AG04450 (cell line): Measurements from ENCODE around the gene MAPK8IP2. TPM values are rescaled to one million over a fixed set of nuclear protein-coding genes. Genes with fewer than 3 reads are reported as not detected.
"Not testable (repeated sequence)": the region's sequence is repeated elsewhere in the genome, so short reads cannot be mapped to it uniquely, and the experiment has no call there.

Source experiments
- CTCF ChIA-PET: fragments of 300-600, 350-600 bp; formaldehyde crosslinking; extraction: SDS; loops from one replicate; lab custom pipeline; 2022; ENCODE audit warnings: antibody characterized with exemption, inconsistent platforms; lab: Charles Lee
- POLR2A ChIA-PET: fragments of 350-600 bp; formaldehyde crosslinking; extraction: SDS; loops from one replicate; lab custom pipeline; 2021; ENCODE audit warnings: antibody characterized with exemption, inconsistent platforms; lab: Yijun Ruan, JAX
- DNase-seq: peaks from one replicate; pipeline ENCODE4 v3.0.0-alpha.2; 2011; ENCODE audit warnings: low read depth, low spot score
- H3K27ac ChIP-seq: one replicate; pipeline ENCODE4 v1.5.1; 2012; ENCODE audit warnings: low read depth, low read length, control low read depth
- H3K27me3 ChIP-seq: one replicate; pipeline ENCODE4 v1.6.0; 2012; ENCODE audit warnings: low read length; ENCODE audit not compliant: control insufficient read depth, insufficient read depth
- H3K4me3 ChIP-seq: 2 replicates; pipeline ENCODE4 v1.5.1; 2011; ENCODE audit warnings: mild to moderate bottlenecking, low read depth, low read length, control low read depth
- H3K9me3 ChIP-seq: 2 replicates; pipeline ENCODE4 v1.5.1; 2012; ENCODE audit warnings: low read length; ENCODE audit not compliant: control insufficient read depth, insufficient read depth
- CTCF ChIP-seq: IDR thresholded peaks from 2 replicates; pipeline ENCODE4 v1.5.1; 2011; ENCODE audit warnings: low read depth, low read length, control low read depth, inconsistent platforms
- polyA plus RNA-seq: library from polyadenylated mRNA; depleted of rRNA; stranded (reverse); fragments of >200 nt; gene quantifications from 2 replicates; pipeline ENCODE4 v1.2.3, GENCODE V29; 2011

MAPK8IP2 gene
- polyA plus RNA-seq, 1 experiment, result 0.16 TPM

DNA sequence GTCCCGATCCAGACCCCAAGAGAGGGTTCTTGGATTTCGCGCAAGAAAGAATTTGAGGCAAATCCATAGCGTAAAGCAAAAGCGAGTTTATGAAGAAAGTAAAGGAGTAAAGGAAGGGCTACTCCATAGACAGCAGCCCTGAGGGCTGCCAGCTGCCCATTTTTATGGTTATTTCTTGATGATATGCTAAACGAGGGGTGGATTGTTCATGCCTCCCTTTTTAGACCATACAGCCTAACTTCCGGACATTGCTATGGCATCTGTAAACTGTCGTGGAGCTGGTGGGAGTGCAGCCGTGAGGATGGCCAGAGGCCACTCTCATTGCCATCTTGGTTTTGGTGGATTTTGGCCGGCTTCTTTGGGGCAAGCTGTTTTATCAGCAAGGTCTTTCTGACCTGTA is 52.7 kb downstream of the MAPK8IP2 start:
- H3K9me3 ChIP-seq, result peaks cover 4% of the 10 kb centered on the region; the same call in 1 of the 2 replicates
- no peak for TF ChIP-seq CTCF
- CTCF ChIA-PET, result no interaction called here
- H3K4me3 ChIP-seq, result no peak overlapping the region
- no peak overlapping the region for H3K27ac ChIP-seq
- POLR2A ChIA-PET, result no interaction called here
- no peaks in the 10 kb centered on the region for H3K27me3 ChIP-seq
- DNase-seq, result no peak

DNA sequence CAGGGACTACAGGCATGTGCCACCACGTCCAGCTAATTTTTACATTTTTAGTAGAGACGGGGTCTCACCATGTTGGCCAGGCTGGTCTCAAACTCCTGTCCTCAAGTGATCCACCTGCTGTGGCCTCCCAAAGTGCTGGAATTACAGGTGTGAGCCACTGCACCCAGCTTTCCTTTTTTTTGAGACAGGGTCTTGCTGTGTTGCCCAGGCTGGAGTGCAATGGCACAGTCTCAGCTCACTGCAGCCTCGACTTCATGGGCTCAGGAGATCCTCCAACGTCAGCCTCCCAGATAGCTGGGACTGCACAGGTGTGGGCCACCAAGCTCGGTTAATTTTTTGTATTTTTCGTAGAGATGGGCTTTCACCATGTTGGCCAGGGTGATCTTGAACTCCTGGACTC is 54.1 kb downstream of the MAPK8IP2 start:
- CTCF ChIA-PET, H3K9me3 ChIP-seq, DNase-seq, H3K27me3 ChIP-seq, H3K27ac ChIP-seq, POLR2A ChIA-PET, H3K4me3 ChIP-seq: not testable (repeated sequence)

DNA sequence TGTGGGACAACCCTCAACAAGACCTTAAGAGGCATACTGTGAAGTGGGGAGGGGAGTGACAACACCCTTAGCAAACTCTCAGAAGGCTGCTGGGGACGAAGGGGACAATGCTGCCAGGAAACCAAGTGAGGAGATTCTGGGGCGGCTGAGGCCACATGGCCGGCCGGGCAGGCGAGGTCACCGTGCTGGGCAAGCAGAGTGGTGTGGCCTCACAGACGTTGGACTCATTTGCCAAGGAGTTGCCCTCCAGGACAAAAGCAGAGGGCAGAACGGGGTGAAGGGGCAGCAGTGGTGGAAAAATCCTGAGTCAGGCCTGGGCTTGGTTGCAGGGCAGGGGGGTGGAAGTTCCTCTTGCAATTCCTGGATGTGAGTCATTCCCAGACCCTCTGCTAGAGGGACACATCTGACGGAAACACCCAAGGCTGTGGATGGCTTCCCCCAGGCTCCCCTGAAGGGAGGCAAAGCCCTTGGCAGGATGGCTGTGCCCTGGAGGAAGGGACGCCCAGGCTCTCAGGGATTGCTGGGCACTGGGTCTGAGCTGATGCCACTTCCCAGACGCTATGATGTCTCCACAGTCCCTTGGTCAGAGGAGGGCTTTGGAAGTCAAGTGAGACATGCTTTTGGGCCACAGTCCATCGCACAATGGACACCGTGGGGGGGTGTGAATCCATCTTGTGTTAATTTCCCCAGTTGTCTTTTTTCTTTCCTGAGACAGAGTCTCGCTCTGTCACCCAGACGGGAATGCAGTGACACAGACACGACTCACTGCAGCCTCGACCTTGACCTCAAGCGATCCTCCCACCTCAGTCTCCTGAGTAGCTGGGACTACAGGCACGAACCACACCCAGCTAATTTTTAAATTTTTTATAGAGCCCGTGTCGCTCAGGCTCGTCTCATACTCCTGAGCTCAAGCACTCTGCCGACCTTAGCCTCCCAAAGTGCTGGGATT is 55.8 kb downstream of the MAPK8IP2 start:
- no peaks in the 10 kb centered on the region for H3K27me3 ChIP-seq
- no peaks in the 10 kb centered on the region for H3K9me3 ChIP-seq
- no peak overlapping the region for H3K4me3 ChIP-seq
- H3K27ac ChIP-seq, result no peak overlapping the region
- no peak for DNase-seq
- no peak for TF ChIP-seq CTCF
- CTCF ChIA-PET, result no interaction called here
- POLR2A ChIA-PET, result no interaction called here

DNA sequence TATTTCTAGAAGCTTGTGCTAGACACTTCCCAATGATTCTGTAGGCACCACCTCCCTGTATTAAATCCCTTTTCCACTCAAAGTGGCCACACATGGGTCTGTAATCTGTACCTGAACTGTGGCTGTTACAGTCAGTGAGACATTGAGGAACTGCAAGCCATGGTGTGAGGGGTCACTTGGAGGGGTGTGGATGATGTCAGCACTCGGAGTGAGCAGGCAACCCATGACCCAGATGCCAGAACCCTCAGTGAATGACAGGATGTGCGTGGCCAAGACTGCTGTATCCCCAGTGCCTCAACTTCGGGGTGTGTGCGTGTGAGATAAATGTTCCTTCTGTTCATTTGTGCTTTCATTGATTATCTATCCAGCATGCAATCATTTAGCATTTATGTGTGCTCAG is 57.3 kb downstream of the MAPK8IP2 start:
- Histone ChIP-seq H3K27ac (no peak overlapping the region), H3K9me3 (no peaks in the 10 kb centered on the region), H3K27me3 (no peaks in the 10 kb centered on the region), H3K4me3 (no peak overlapping the region)
- TF ChIP-seq CTCF, result no peak
- ChIA-PET CTCF (no interaction called here), POLR2A (no interaction called here)
- DNase-seq, result no peak

- H3K27ac ChIP-seq, H3K9me3 ChIP-seq, DNase-seq, H3K27me3 ChIP-seq, H3K4me3 ChIP-seq, POLR2A ChIA-PET: not testable (repeated sequence)
- CTCF ChIA-PET, result interaction anchor here (0.7 to 1.3 kb wide), 2 partner anchors 18 to 37 kb away, joined by 4 to 7 read pairs; no protein-coding TSS in a partner anchor
These were observed 59.1 kb downstream of the MAPK8IP2 start for GRCh38 chr22:50659711-50660110.

DNA sequence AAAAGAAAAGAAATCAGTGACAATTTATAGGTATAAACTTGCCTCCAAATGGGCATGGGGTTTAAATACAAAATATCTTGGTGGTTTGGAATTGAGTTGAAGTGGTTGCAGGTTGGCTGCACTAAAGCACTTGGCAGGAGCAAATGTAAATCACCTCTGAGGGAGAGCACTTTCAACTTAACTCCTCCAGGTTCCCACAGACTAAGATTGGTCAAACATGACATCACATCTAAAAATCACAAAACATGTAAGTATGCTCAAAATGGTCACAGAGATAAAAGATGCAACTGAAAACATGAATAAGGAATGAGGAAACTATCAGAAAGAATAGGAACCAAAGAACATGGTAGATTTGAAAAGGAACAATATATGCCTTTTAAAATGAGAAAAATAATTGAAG is 59.7 kb downstream of the MAPK8IP2 start:
- POLR2A ChIA-PET, result no interaction called here
- TF ChIP-seq CTCF, result no peak
- H3K9me3 ChIP-seq, result no peaks in the 10 kb centered on the region
- H3K27ac ChIP-seq, result no peak overlapping the region
- CTCF ChIA-PET, result interaction anchor here (0.7 kb wide), 1 partner anchor 36 kb away, joined by 7 read pairs; no protein-coding TSS in a partner anchor
- DNase-seq, result no peak
- H3K27me3 ChIP-seq, result no peaks in the 10 kb centered on the region
- no peak overlapping the region for H3K4me3 ChIP-seq
